Measurements from ENCODE around the gene SYT1.

Gene SYT1

DNA sequence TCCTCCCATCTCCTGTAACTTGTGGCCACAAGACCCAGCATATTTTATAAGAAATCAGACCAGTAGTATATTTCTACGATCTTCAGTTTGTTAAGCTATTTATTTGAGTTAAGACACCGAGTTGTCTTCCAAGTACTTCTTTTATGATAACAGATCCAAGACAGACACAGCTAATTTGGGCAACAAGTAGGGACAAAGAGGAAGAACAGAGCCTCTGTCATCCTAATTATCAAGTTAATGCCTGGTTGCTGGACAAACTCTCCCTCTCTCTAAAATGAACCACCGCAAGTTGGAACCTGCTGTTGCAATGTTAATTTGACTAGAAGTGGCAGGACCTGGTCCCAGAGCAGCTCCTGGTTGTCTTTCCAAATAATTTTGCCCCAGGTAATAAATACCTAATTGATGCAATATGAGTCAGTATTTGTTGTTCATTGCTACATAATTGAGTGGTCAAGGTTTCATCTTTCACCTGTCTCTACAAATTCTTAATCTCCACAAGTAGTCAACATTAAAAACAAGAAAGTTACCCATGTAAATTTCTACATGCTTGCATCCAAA is 502.5 kb downstream of the SYT1 start (continued):
- no peak for TF ChIP-seq ZFP3 (tag by site-specific recombination; IDR thresholded peaks at IDR 0.05; ENCODE audit: low read depth)

DNA sequence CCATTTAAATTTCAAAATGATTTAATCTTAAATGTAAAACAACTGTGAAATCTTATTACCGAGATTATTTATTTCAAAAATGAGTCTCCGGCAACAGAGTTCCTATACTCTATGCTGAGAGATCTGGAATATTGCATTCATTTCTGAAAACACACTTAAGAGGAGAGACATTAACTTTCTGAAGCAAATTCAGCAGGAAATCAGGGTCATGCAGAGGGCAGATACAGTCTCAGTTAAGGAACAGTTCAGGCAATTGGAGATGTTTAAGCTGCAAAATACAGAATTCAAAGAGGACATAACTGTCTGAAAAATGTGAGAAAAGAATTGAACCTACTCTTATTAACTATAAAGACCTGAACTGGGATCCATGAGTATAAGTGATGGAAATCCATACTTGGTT is 505.4 kb downstream of the SYT1 start:
- ChIA-PET POLR2A (no interaction called here), CTCF (interaction anchor here (0.6 to 1.2 kb wide), 2 partner anchors 11 to 511 kb away, joined by 3 to 5 read pairs; no protein-coding TSS in a partner anchor)
- Histone ChIP-seq H3K4me1 (ENCODE audit: control insufficient read depth, insufficient read depth, low read length) (no peaks in the 10 kb centered on the region), H3K36me3 (ENCODE audit: control insufficient read depth in 2 of 2, insufficient read depth in 1 of 2, low read length in 2 of 2) (no peaks in the 10 kb centered on the region), H3K4me3 (ENCODE audit: low read depth, low read length) (no peak overlapping the region), H3K9me3 (ENCODE audit: control insufficient read depth, insufficient read depth, low read depth, low read length) (no peaks in the 10 kb centered on the region), H3K27ac (ENCODE audit: extremely low read depth, low read depth, low read length) (no peak overlapping the region)
- TF ChIP-seq SCRT1 (tag by site-specific recombination; IDR thresholded peaks at IDR 0.05; ENCODE audit: borderline replicate concordance) (no peak), GLIS2 (tag by site-specific recombination; IDR thresholded peaks at IDR 0.05) (no peak), ZNF585B (tag by site-specific recombination; IDR thresholded peaks at IDR 0.05) (no peak), ZBTB20 (tag by site-specific recombination; IDR thresholded peaks at IDR 0.05) (no peak), ZNF24 (tag by site-specific recombination; IDR thresholded peaks at IDR 0.05) (no peak), ZNF660 (tag by site-specific recombination; IDR thresholded peaks at IDR 0.05) (no peak), KLF10 (tag by site-specific recombination; IDR thresholded peaks at IDR 0.05) (no peak)
- TF ChIP-seq, protein P1, sequence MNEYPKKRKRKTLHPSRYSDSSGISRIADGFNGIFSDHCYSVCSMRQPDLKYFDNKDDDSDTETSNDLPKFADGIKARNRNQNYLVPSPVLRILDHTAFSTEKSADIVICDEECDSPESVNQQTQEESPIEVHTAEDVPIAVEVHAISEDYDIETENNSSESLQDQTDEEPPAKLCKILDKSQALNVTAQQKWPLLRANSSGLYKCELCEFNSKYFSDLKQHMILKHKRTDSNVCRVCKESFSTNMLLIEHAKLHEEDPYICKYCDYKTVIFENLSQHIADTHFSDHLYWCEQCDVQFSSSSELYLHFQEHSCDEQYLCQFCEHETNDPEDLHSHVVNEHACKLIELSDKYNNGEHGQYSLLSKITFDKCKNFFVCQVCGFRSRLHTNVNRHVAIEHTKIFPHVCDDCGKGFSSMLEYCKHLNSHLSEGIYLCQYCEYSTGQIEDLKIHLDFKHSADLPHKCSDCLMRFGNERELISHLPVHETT (tag by site-specific recombination; IDR thresholded peaks at IDR 0.05): no peak

DNA sequence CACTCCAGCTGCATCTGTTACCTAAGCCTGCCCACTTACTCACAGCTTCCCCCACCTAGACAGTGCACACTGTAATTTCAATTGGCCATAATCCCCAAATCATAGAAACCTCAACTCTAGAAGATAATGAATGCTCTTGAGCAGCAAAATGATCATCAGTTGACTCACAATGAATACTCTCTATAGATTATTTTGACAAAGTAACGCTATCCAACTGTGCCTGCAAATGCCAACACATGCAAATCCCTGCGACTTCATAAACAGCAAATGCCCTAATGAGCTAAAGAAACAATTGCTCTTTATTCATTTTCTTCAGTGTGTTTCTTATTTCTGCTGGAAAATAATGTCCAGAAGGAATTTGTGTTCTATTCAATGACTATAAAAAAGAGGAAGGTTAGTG is 506.7 kb downstream of the SYT1 start:
- Histone ChIP-seq H3K36me3 (ENCODE audit: control insufficient read depth in 2 of 2, insufficient read depth in 1 of 2, low read length in 2 of 2) (no peaks in the 10 kb centered on the region), H3K4me1 (ENCODE audit: control insufficient read depth, insufficient read depth, low read length) (no peaks in the 10 kb centered on the region), H3K9me3 (ENCODE audit: control insufficient read depth, insufficient read depth, low read depth, low read length) (no peaks in the 10 kb centered on the region), H3K4me3 (ENCODE audit: low read depth, low read length) (no peak overlapping the region), H3K27ac (ENCODE audit: extremely low read depth, low read depth, low read length) (no peak overlapping the region)
- CTCF ChIA-PET: interaction anchor here (0.5 to 1.2 kb wide), 2 partner anchors 12 to 1405 kb away, joined by 3 to 5 read pairs; no protein-coding TSS in a partner anchor
- TF ChIP-seq YY1 (tag by site-specific recombination; IDR thresholded peaks at IDR 0.05) (no peak), ZNF266 (tag by site-specific recombination; IDR thresholded peaks at IDR 0.05; ENCODE audit: low read depth) (no peak), ZNF830 (tag by site-specific recombination; IDR thresholded peaks at IDR 0.05; ENCODE audit: low read depth) (no peak), PRDM1 (tag by site-specific recombination; IDR thresholded peaks at IDR 0.05) (no peak), ZNF48 (tag by site-specific recombination; IDR thresholded peaks at IDR 0.05) (no peak), ZNF664 (tag by site-specific recombination; IDR thresholded peaks at IDR 0.05) (no peak), RBAK (tag by site-specific recombination; IDR thresholded peaks at IDR 0.05) (no peak), FEZF1 (tag by site-specific recombination; IDR thresholded peaks at IDR 0.05) (no peak), ZNF16 (tag by site-specific recombination; IDR thresholded peaks at IDR 0.05; ENCODE audit: low read depth) (no peak), ZNF292 (tag by site-specific recombination; IDR thresholded peaks at IDR 0.05; ENCODE audit: borderline replicate concordance, low read depth) (no peak)
- TF ChIP-seq, protein P2, sequence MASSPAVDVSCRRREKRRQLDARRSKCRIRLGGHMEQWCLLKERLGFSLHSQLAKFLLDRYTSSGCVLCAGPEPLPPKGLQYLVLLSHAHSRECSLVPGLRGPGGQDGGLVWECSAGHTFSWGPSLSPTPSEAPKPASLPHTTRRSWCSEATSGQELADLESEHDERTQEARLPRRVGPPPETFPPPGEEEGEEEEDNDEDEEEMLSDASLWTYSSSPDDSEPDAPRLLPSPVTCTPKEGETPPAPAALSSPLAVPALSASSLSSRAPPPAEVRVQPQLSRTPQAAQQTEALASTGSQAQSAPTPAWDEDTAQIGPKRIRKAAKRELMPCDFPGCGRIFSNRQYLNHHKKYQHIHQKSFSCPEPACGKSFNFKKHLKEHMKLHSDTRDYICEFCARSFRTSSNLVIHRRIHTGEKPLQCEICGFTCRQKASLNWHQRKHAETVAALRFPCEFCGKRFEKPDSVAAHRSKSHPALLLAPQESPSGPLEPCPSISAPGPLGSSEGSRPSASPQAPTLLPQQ (tag by site-specific recombination; IDR thresholded peaks at IDR 0.05): no peak
- TF ChIP-seq, protein P3, sequence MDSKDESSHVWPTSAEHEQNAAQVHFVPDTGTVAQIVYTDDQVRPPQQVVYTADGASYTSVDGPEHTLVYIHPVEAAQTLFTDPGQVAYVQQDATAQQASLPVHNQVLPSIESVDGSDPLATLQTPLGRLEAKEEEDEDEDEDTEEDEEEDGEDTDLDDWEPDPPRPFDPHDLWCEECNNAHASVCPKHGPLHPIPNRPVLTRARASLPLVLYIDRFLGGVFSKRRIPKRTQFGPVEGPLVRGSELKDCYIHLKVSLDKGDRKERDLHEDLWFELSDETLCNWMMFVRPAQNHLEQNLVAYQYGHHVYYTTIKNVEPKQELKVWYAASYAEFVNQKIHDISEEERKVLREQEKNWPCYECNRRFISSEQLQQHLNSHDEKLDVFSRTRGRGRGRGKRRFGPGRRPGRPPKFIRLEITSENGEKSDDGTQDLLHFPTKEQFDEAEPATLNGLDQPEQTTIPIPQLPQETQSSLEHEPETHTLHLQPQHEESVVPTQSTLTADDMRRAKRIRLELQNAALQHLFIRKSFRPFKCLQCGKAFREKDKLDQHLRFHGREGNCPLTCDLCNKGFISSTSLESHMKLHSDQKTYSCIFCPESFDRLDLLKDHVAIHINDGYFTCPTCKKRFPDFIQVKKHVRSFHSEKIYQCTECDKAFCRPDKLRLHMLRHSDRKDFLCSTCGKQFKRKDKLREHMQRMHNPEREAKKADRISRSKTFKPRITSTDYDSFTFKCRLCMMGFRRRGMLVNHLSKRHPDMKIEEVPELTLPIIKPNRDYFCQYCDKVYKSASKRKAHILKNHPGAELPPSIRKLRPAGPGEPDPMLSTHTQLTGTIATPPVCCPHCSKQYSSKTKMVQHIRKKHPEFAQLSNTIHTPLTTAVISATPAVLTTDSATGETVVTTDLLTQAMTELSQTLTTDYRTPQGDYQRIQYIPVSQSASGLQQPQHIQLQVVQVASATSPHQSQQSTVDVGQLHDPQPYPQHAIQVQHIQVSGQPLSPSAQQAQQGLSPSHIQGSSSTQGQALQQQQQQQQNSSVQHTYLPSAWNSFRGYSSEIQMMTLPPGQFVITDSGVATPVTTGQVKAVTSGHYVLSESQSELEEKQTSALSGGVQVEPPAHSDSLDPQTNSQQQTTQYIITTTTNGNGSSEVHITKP (tag by site-specific recombination; IDR thresholded peaks at IDR 0.05): no peak
- POLR2A ChIA-PET: no interaction called here

Measured in HEK293 (cell line).